Retinal pigment epithelial cell (primary cell): ENCODE results near the gene CNOT1.
A peak's percentile ranks its signal among the peaks of the same experiment; 100 is the strongest.

Experiments used
- DNase-seq: peaks from one replicate; pipeline ENCODE4 v3.0.0-alpha.2; 2010; ENCODE audit warnings: low read depth
- H3K4me3 ChIP-seq: 2 replicates; pipeline ENCODE4 v1.5.1; 2011; ENCODE audit warnings: mild to moderate bottlenecking, low read length, control low read depth, moderate library complexity
- CTCF ChIP-seq: conservative IDR thresholded peaks from 2 replicates; pipeline ENCODE4 v1.5.1; 2011; ENCODE audit warnings: low read depth, low read length, control low read depth, inconsistent platforms

Gene CNOT1

GRCh38 chr16:58500430-58501241 lies 129.0 kb downstream of the CNOT1 start:
- DNase-seq: no peak
- TF ChIP-seq CTCF: no peak
- peak overlapping the region; percentile 60 for H3K4me3 ChIP-seq

- H3K4me3 ChIP-seq: peak within 1 kb of the TSS; percentile 60
- peak; percentile 65 for DNase-seq
- no peak for TF ChIP-seq CTCF
Measured at GRCh38 chr16:58499615-58500351, 129.8 kb downstream of the CNOT1 start, which contains the start of gene NDRG4. TSS of gene NDRG4 (plus strand) at chr16:58500143. CDS start at chr16:58500249, 106 bp downstream.

- no peak for DNase-seq
- no peak overlapping the region for H3K4me3 ChIP-seq
- TF ChIP-seq CTCF: no peak
Measured at GRCh38 chr16:58499092-58499511, 130.5 kb downstream of the CNOT1 start.

- TF ChIP-seq CTCF: no peak
- no peak for DNase-seq
- H3K4me3 ChIP-seq: no peak overlapping the region
Measured at GRCh38 chr16:58498341-58499091, 131.1 kb downstream of the CNOT1 start.

GRCh38 chr16:58497935-58498334 lies 131.7 kb downstream of the CNOT1 start:
- no peak overlapping the region for H3K4me3 ChIP-seq
- DNase-seq: no peak
- TF ChIP-seq CTCF: no peak

- no peak for TF ChIP-seq CTCF
- DNase-seq: no peak
- no peak overlapping the region for H3K4me3 ChIP-seq
Measured at GRCh38 chr16:58497468-58497867, 132.2 kb downstream of the CNOT1 start.
